Activated CD8-positive, alpha-beta T cell treated with anti-CD3 and anti-CD28 coated beads, Interleukin-2, amount 10 ng/mL, durations not matched to agents 7 days and 5 days (primary cell): ENCODE results near the gene HBG2. TPM values are rescaled to one million over a fixed set of nuclear protein-coding genes. Genes with fewer than 3 reads are reported as not detected.

ENCODE experiments used
- ATAC-seq: fragments of 150-1000 bp; cut with Tn5 transposase; one replicate; pipeline ENCODE4 v1.10.0; 2021; ENCODE audit warnings: moderate library complexity
- CTCF ChIA-PET: fragments of 350-600 bp; sonication (Branson Sonifier 250); formaldehyde crosslinking; loops from one replicate; lab custom pipeline; 2021; ENCODE audit warnings: antibody characterized with exemption; lab: Charles Lee
- POLR2A ChIA-PET: fragments of 350-600 bp; sonication (Branson Sonifier 250); formaldehyde crosslinking; loops from one replicate; lab custom pipeline; 2021; ENCODE audit warnings: antibody characterized with exemption; lab: Charles Lee
- DNase-seq: peaks from one replicate; pipeline ENCODE4 v3.0.0-alpha.2; 2020
- H3K27ac Mint-ChIP-seq: one replicate; pipeline ENCODE4 v1.8.0; 2021; ENCODE audit warnings: mild to moderate bottlenecking, mixed read lengths
- H3K27me3 Mint-ChIP-seq: one replicate; pipeline ENCODE4 v1.8.0; 2021; ENCODE audit warnings: low read depth, mixed read lengths
- H3K36me3 Mint-ChIP-seq: one replicate; pipeline ENCODE4 v1.8.0; 2021; ENCODE audit warnings: low read depth, mixed read lengths
- H3K4me1 Mint-ChIP-seq: one replicate; pipeline ENCODE4 v1.8.0; 2021; ENCODE audit warnings: low read depth, mixed read lengths
- H3K4me3 Mint-ChIP-seq: one replicate; pipeline ENCODE4 v1.8.0; 2021; ENCODE audit warnings: mild to moderate bottlenecking, mixed read lengths
- H3K9me3 Mint-ChIP-seq: one replicate; pipeline ENCODE4 v1.8.0; 2022; ENCODE audit warnings: mixed read lengths; ENCODE audit not compliant: insufficient read depth
- total RNA-seq, 2 experiments: library from RNA; stranded (reverse); gene quantifications; one replicate each; pipeline ENCODE4 v1.2.3, GENCODE V29; 2021

Gene HBG2
- total RNA-seq, 2 experiments from 2014 or later: not detected

- no peak for ATAC-seq
- Mint-ChIP-seq H3K9me3 (no peaks in the 10 kb centered on the region), H3K4me3 (no peak overlapping the region), H3K27me3 (no peaks in the 10 kb centered on the region), H3K27ac (no peak overlapping the region), H3K4me1 (no peaks in the 10 kb centered on the region), H3K36me3 (no peaks in the 10 kb centered on the region)
- ChIA-PET CTCF (no interaction called here), POLR2A (no interaction called here)
- DNase-seq: no peak
Measured at GRCh38 chr11:5243816-5244180, 10.8 kb downstream of the HBG2 start.

- Mint-ChIP-seq H3K4me1 (no peaks in the 10 kb centered on the region), H3K9me3 (no peaks in the 10 kb centered on the region), H3K36me3 (no peaks in the 10 kb centered on the region), H3K27ac (no peak overlapping the region), H3K4me3 (no peak overlapping the region), H3K27me3 (no peaks in the 10 kb centered on the region)
- ChIA-PET CTCF (no interaction called here), POLR2A (no interaction called here)
- ATAC-seq: no peak
- DNase-seq: no peak
Measured at GRCh38 chr11:5242933-5243815, 11.4 kb downstream of the HBG2 start.

- POLR2A ChIA-PET: no interaction called here
- ATAC-seq (no peak), DNase-seq (no peak)
- Mint-ChIP-seq H3K36me3 (no peaks in the 10 kb centered on the region), H3K27ac (no peak overlapping the region), H3K27me3 (peaks cover 3% of the 10 kb centered on the region), H3K4me3 (no peak overlapping the region), H3K4me1 (no peaks in the 10 kb centered on the region), H3K9me3 (no peaks in the 10 kb centered on the region)
- CTCF ChIA-PET: no interaction called here
Measured at GRCh38 chr11:5242208-5242607, 12.4 kb downstream of the HBG2 start.

- peaks cover 4% of the 10 kb centered on the region for H3K27me3 Mint-ChIP-seq
- H3K27ac Mint-ChIP-seq: no peak overlapping the region
- ATAC-seq: no peak
- DNase-seq: no peak
- H3K36me3 Mint-ChIP-seq: no peaks in the 10 kb centered on the region
- H3K9me3 Mint-ChIP-seq: no peaks in the 10 kb centered on the region
- CTCF ChIA-PET: no interaction called here
- no peaks in the 10 kb centered on the region for H3K4me1 Mint-ChIP-seq
- POLR2A ChIA-PET: no interaction called here
- no peak overlapping the region for H3K4me3 Mint-ChIP-seq
Measured at GRCh38 chr11:5241458-5241857, 13.1 kb downstream of the HBG2 start.

GRCh38 chr11:5240458-5240857, 14.1 kb downstream of the HBG2 start:
- no peaks in the 10 kb centered on the region for H3K4me1 Mint-ChIP-seq
- ChIA-PET POLR2A (no interaction called here), CTCF (no interaction called here)
- H3K4me3 Mint-ChIP-seq: no peak overlapping the region
- no peaks in the 10 kb centered on the region for H3K36me3 Mint-ChIP-seq
- ATAC-seq (no peak), DNase-seq (no peak)
- peaks cover 8% of the 10 kb centered on the region for H3K27me3 Mint-ChIP-seq
- H3K9me3 Mint-ChIP-seq: no peaks in the 10 kb centered on the region
- H3K27ac Mint-ChIP-seq: no peak overlapping the region

- Mint-ChIP-seq H3K36me3 (no peaks in the 10 kb centered on the region), H3K27me3 (peaks cover 10% of the 10 kb centered on the region), H3K4me1 (no peaks in the 10 kb centered on the region), H3K9me3 (no peaks in the 10 kb centered on the region), H3K4me3 (no peak overlapping the region), H3K27ac (no peak overlapping the region)
- DNase-seq: no peak
- ChIA-PET POLR2A (no interaction called here), CTCF (no interaction called here)
- ATAC-seq: no peak
Measured at GRCh38 chr11:5240056-5240455, 14.5 kb downstream of the HBG2 start.

- Mint-ChIP-seq H3K27ac (no peak overlapping the region), H3K36me3 (no peaks in the 10 kb centered on the region), H3K4me1 (peaks cover 6% of the 10 kb centered on the region), H3K4me3 (no peak overlapping the region), H3K27me3 (peaks cover 10% of the 10 kb centered on the region), H3K9me3 (no peaks in the 10 kb centered on the region)
- POLR2A ChIA-PET: no interaction called here
- ATAC-seq: no peak
- CTCF ChIA-PET: no interaction called here
- DNase-seq: no peak
Measured at GRCh38 chr11:5239046-5239445, 15.5 kb downstream of the HBG2 start.

- H3K4me3 Mint-ChIP-seq: no peak overlapping the region
- ATAC-seq: no peak
- H3K27ac Mint-ChIP-seq: no peak overlapping the region
- peaks cover 10% of the 10 kb centered on the region for H3K27me3 Mint-ChIP-seq
- H3K36me3 Mint-ChIP-seq: no peaks in the 10 kb centered on the region
- H3K4me1 Mint-ChIP-seq: peaks cover 8% of the 10 kb centered on the region
- H3K9me3 Mint-ChIP-seq: no peaks in the 10 kb centered on the region
- CTCF ChIA-PET: no interaction called here
- POLR2A ChIA-PET: no interaction called here
- no peak for DNase-seq
Measured at GRCh38 chr11:5238486-5238885, 16.1 kb downstream of the HBG2 start.

- Mint-ChIP-seq H3K27me3 (peaks cover 10% of the 10 kb centered on the region), H3K27ac (no peak overlapping the region), H3K4me3 (no peak overlapping the region), H3K36me3 (no peaks in the 10 kb centered on the region), H3K4me1 (peaks cover 8% of the 10 kb centered on the region), H3K9me3 (no peaks in the 10 kb centered on the region)
- CTCF ChIA-PET: no interaction called here
- no peak for ATAC-seq
- no peak for DNase-seq
- POLR2A ChIA-PET: no interaction called here
Measured at GRCh38 chr11:5237420-5237819, 17.2 kb downstream of the HBG2 start.

- H3K4me3 Mint-ChIP-seq: no peak overlapping the region
- CTCF ChIA-PET: no interaction called here
- H3K27me3 Mint-ChIP-seq: peaks cover 10% of the 10 kb centered on the region
- no peaks in the 10 kb centered on the region for H3K9me3 Mint-ChIP-seq
- no peak for DNase-seq
- ATAC-seq: no peak
- H3K4me1 Mint-ChIP-seq: peaks cover 8% of the 10 kb centered on the region
- POLR2A ChIA-PET: no interaction called here
- H3K27ac Mint-ChIP-seq: no peak overlapping the region
- H3K36me3 Mint-ChIP-seq: no peaks in the 10 kb centered on the region
Measured at GRCh38 chr11:5235364-5236095, 19.1 kb downstream of the HBG2 start.

- Mint-ChIP-seq H3K27me3 (peaks cover 10% of the 10 kb centered on the region), H3K36me3 (no peaks in the 10 kb centered on the region), H3K4me1 (peaks cover 8% of the 10 kb centered on the region), H3K27ac (no peak within 1 kb of the TSS), H3K9me3 (no peaks in the 10 kb centered on the region), H3K4me3 (no peak within 1 kb of the TSS)
- peak; percentile 19 for ATAC-seq
- CTCF ChIA-PET: no interaction called here
- DNase-seq: no peak
- POLR2A ChIA-PET: no interaction called here
Measured at GRCh38 chr11:5234381-5234834, 20.2 kb downstream of the HBG2 start, which contains the start of gene HBD. HBD (minus strand) TSS chr11:5234483; CDS start chr11:5234433, 50 bp downstream.

- Mint-ChIP-seq H3K27ac (no peak overlapping the region), H3K9me3 (no peaks in the 10 kb centered on the region), H3K27me3 (peaks cover 10% of the 10 kb centered on the region), H3K36me3 (no peaks in the 10 kb centered on the region), H3K4me3 (no peak overlapping the region), H3K4me1 (peaks cover 8% of the 10 kb centered on the region)
- ATAC-seq (no peak), DNase-seq (no peak)
- CTCF ChIA-PET: no interaction called here
- POLR2A ChIA-PET: no interaction called here
Measured at GRCh38 chr11:5233307-5233706, 21.3 kb downstream of the HBG2 start.
